Psoas muscle (tissue), 8 donors: ENCODE data around the gene CCL28. TPM values are rescaled to one million over a fixed set of nuclear protein-coding genes. Genes with fewer than 3 reads are reported as not detected.
"Not testable (repeated sequence)": the region's sequence is repeated elsewhere in the genome, so short reads cannot be mapped to it uniquely, and the experiment has no call there.

Experiments used
- ATAC-seq, 4 donors: fragments of 200-7000 bp; cut with Tn5 transposase; one replicate each; pipeline ENCODE4 v1.9.1; 2020; ENCODE audit warnings: moderate library complexity in 3 of 4, mild to moderate bottlenecking in 2 of 4
- DNase-seq, 2 donors: peaks; one replicate each; pipeline ENCODE4 v3.0.0-alpha.2; 2020
- H3K27ac ChIP-seq: fragments of 200-600 bp; one replicate; pipeline ENCODE4 v1.8.0; 2022
- H3K27me3 ChIP-seq, 3 donors: fragments of 200-600 bp in 1 of 3; one replicate each; pipeline versions ENCODE4 v1.6.1 to v1.8.0; 2013 to 2022; ENCODE audit warnings: low read length in 2 of 3, mild to moderate bottlenecking in 2 of 3, moderate library complexity in 1 of 3; ENCODE audit not compliant: insufficient read depth in 3 of 3
- H3K36me3 ChIP-seq, 2 donors: fragments of 200-600 bp in 1 of 2; one replicate each; pipeline versions ENCODE4 v1.6.1 to v1.8.0; 2013 to 2022; ENCODE audit warnings: low read depth in 1 of 2, mild to moderate bottlenecking in 1 of 2, moderate library complexity in 1 of 2; ENCODE audit not compliant: insufficient read depth in 1 of 2
- H3K4me1 ChIP-seq: fragments of 200-600 bp; one replicate; pipeline ENCODE4 v1.8.0; 2022
- H3K4me3 ChIP-seq: fragments of 200-600 bp; one replicate; pipeline ENCODE4 v1.8.0; 2022; ENCODE audit warnings: mild to moderate bottlenecking
- H3K9me3 ChIP-seq: fragments of 200-600 bp; one replicate; pipeline ENCODE4 v1.8.0; 2022
- CTCF ChIP-seq: fragments of 200-600 bp; IDR thresholded peaks from one replicate; pipeline ENCODE4 v1.8.0; 2022; ENCODE audit warnings: antibody characterized with exemption
- WGBS, 3 donors: extraction: QIAGEN DNeasy Blood & Tissue Kit; methylation state at CpG; one replicate each; pipeline versions ENCODE4 v1.1.6 to v1.1.7; 2013; 5-methylcytosine and 5-hydroxymethylcytosine counted together
- intact Hi-C, 2 donors: fragments of 100-400 bp; cut with DNase I; formaldehyde crosslinking; loops; one replicate each; pipeline versions ENCODE4 v1.11.0 to v1.14.2; 2022
- long read RNA-seq, 2 donors: library from polyadenylated mRNA; unstranded; transcript quantifications; one replicate each; pipeline ENCODE4 v2.0.0, GENCODE V29; 2021
- polyA plus RNA-seq, 3 donors: library from polyadenylated mRNA; stranded (reverse); fragments of 200-250 nt; gene quantifications; one replicate each; pipeline ENCODE4 v1.2.3, GENCODE V29; 2013
- total RNA-seq, 4 donors: library from RNA; stranded (reverse); fragmentation: NEBNext Ultra II Directional in 2 of 4; extraction: Animal tissue kit (Norgen Biotek cat#: 25700) in 2 of 4; gene quantifications; one replicate each; pipeline versions ENCODE4 v1.2.1 to v1.2.4, GENCODE V29; 2021 to 2023
- donor health status: healthy with polysubstance abuse.
- donor health status: DM: no; HTN: no; CAD: no; lungs with moderate emphysema.
- donor health status: Bipolar disorder and iron deficiency.
- donor health status: healthy.
- donor health status: DM: yes; HTN: yes; CAD: no.
- donor health status: DM: no; HTN: no; CAD: no.
- donor health status: DM: no; HTN: no; CAD: no.
- donor health status: DM: yes; HTN: yes; CAD: no.

Gene CCL28
- under 1 TPM in 2 of 4 donors, not detected in 2; 0.17 to 0.28 TPM for total RNA-seq
- polyA plus RNA-seq: under 1 TPM; 0.06 to 0.15 (median 0.07) TPM
- long read RNA-seq, donor 1: 0 reads
- long read RNA-seq, donor 2: 0 reads

GRCh38 chr5:43412156-43412555 lies at the start of gene CCL28:
CCL28 (minus strand) TSS chr5:43412391; CDS start chr5:43412316, 75 bp downstream.
- Histone ChIP-seq H3K36me3 (no peaks in the 10 kb centered on the region), H3K27me3 (no peaks in the 10 kb centered on the region), H3K4me3 (no peak within 1 kb of the TSS), H3K4me1 (no peaks in the 10 kb centered on the region), H3K9me3 (no peaks in the 10 kb centered on the region), H3K27ac (no peak within 1 kb of the TSS)
- ATAC-seq: no peak
- 70 to 79% (median 73%) methylated on average over 6 of the region's 6 CpGs for whole genome bisulfite sequencing, 3 donors
- DNase-seq: no peak
- TF ChIP-seq CTCF: no peak
- intact Hi-C loops: no loop called here

- intact Hi-C loops: no loop called here
- TF ChIP-seq CTCF: no peak
- peaks cover 0 to under 1% of the 10 kb centered on the region in 2 donors for H3K36me3 ChIP-seq
- H3K27me3 ChIP-seq: no peaks in the 10 kb centered on the region
- no peak overlapping the region for H3K4me3 ChIP-seq
- H3K4me1 ChIP-seq: no peaks in the 10 kb centered on the region
- H3K27ac ChIP-seq: no peak overlapping the region
- H3K9me3 ChIP-seq: peaks cover 18% of the 10 kb centered on the region
- DNase-seq: no peak
- WGBS, 3 donors: 95 to 100% (median 100%) methylated on average over 1 of the region's 1 CpG
- ATAC-seq: no peak
Measured at GRCh38 chr5:43461066-43461465, 48.9 kb upstream of the CCL28 start.

- ATAC-seq: no peak
Measured at GRCh38 chr5:43456556-43456955, 44.4 kb upstream of the CCL28 start.

GRCh38 chr5:43441575-43441974 lies 29.4 kb upstream of the CCL28 start:
- peaks cover 0 to 19% of the 10 kb centered on the region in 2 donors for H3K36me3 ChIP-seq
- DNase-seq, H3K4me1 ChIP-seq, ATAC-seq, H3K27me3 ChIP-seq, H3K27ac ChIP-seq, H3K4me3 ChIP-seq, intact Hi-C loops: not testable (repeated sequence)
- peaks cover 11% of the 10 kb centered on the region for H3K9me3 ChIP-seq

More at GRCh38 chr5:43456556-43456955, 44.4 kb upstream of the CCL28 start:
- Histone ChIP-seq H3K4me3 (no peak overlapping the region), H3K4me1 (no peaks in the 10 kb centered on the region), H3K27ac (no peak overlapping the region), H3K27me3 (no peaks in the 10 kb centered on the region), H3K36me3 (no peaks in the 10 kb centered on the region), H3K9me3 (peaks cover 14% of the 10 kb centered on the region)
- intact Hi-C loops: no loop called here
- DNase-seq: no peak
- 94 to 97% (median 96%) methylated on average over 3 of the region's 3 CpGs for WGBS, 3 donors
- no peak for TF ChIP-seq CTCF

GRCh38 chr5:43437062-43437660 lies 25.0 kb upstream of the CCL28 start:
- H3K9me3 ChIP-seq: peaks cover 11% of the 10 kb centered on the region
- no peak overlapping the region for H3K27ac ChIP-seq
- H3K4me1 ChIP-seq: peaks cover 10% of the 10 kb centered on the region
- intact Hi-C loops: no loop called here
- no peaks in the 10 kb centered on the region for H3K27me3 ChIP-seq
- no peak for TF ChIP-seq CTCF
- ATAC-seq: no peak
- no peak overlapping the region for H3K4me3 ChIP-seq
- no peak for DNase-seq
- WGBS, 3 donors: 96 to 97% (median 97%) methylated on average over 3 of the region's 3 CpGs
- H3K36me3 ChIP-seq: no peaks in the 10 kb centered on the region
